HepG2 (cell line): Measurements from ENCODE around the gene ZNF3. TPM values are rescaled to one million over a fixed set of nuclear protein-coding genes. Genes with fewer than 3 reads are reported as not detected.

Experiments
- BORCS8-MEF2B ChIP-seq: sonication (generic); formaldehyde crosslinking; IDR thresholded peaks from 2 replicates; pipeline ENCODE4 v1.8.0; 2022; ENCODE audit warnings: mild to moderate bottlenecking, missing genetic modification reagents
- HNRNPL ChIP-seq: fragments of 200-400 bp; formaldehyde crosslinking; IDR thresholded peaks from 2 replicates; pipeline ENCODE4 v1.6.1; 2017; ENCODE audit warnings: mild to moderate bottlenecking, low read depth, low read length
- JUNB ChIP-seq: sonication (generic); formaldehyde crosslinking; IDR thresholded peaks from 2 replicates; pipeline ENCODE4 v1.8.0; 2022; ENCODE audit warnings: missing genetic modification reagents, mild to moderate bottlenecking, borderline replicate concordance
- MED13 ChIP-seq: sonication (generic); formaldehyde crosslinking; IDR thresholded peaks from 2 replicates; pipeline ENCODE4 v1.5.0; 2020; ENCODE audit warnings: missing genetic modification reagents
- MEIS2 ChIP-seq: sonication (generic); formaldehyde crosslinking; IDR thresholded peaks from 2 replicates; pipeline ENCODE4 v1.9.0; 2021; ENCODE audit warnings: mild to moderate bottlenecking, missing genetic modification reagents
- MTF1 ChIP-seq: sonication (generic); formaldehyde crosslinking; IDR thresholded peaks from 2 replicates; pipeline ENCODE4 v1.5.0; 2020; ENCODE audit warnings: missing genetic modification reagents
- NR2F6 ChIP-seq, 2 experiments: IDR thresholded peaks; 2 replicates each; pipeline ENCODE4 v1.6.1; 2016; ENCODE audit warnings: antibody characterized with exemption in 1 of 2, mild to moderate bottlenecking in 1 of 2
- PHF21A ChIP-seq: sonication (generic); formaldehyde crosslinking; IDR thresholded peaks from 2 replicates; pipeline ENCODE4 v1.5.0; 2020; ENCODE audit warnings: mild to moderate bottlenecking, missing genetic modification reagents
- RNF2 ChIP-seq: fragments of 450-650 bp; conservative IDR thresholded peaks from 2 replicates; pipeline ENCODE4 v1.6.1; 2016; ENCODE audit warnings: low read depth
- SMC3 ChIP-seq: IDR thresholded peaks from 2 replicates; pipeline ENCODE4 v1.6.1; 2011; ENCODE audit warnings: low read length, improper control_type of control experiment
- ZNF747 ChIP-seq: sonication (generic); formaldehyde crosslinking; IDR thresholded peaks from 2 replicates; pipeline ENCODE4 v1.8.1; 2023; ENCODE audit warnings: missing genetic modification reagents, mild to moderate bottlenecking, borderline replicate concordance
- ZSCAN21 ChIP-seq: sonication (generic); formaldehyde crosslinking; IDR thresholded peaks from 2 replicates; pipeline ENCODE4 v1.8.0; 2022; ENCODE audit warnings: mild to moderate bottlenecking, missing genetic modification reagents, moderate library complexity, borderline replicate concordance
- polyA plus RNA-seq, 8 experiments: library from polyadenylated mRNA; depleted of rRNA in 3 of 8; stranded (reverse) in 7 of 8; unstranded in 1 of 8; fragments of >200 nt; fragmentation: Illumina TruSeq in 4 of 8; extraction: Trizol in 4 of 8; gene quantifications; 2 replicates each; pipeline versions ENCODE4 v1.2.1 to v1.2.3, GENCODE V29; 2011 to 2016; ENCODE audit warnings: low read depth in 4 of 8, missing spikeins in 1 of 8, mixed read lengths in 1 of 8; ENCODE audit not compliant: insufficient read depth in 1 of 8
- total RNA-seq, 5 experiments: library from RNA; depleted of rRNA; stranded (reverse); fragments of >200 nt; fragmentation: Illumina TruSeq; extraction: Trizol; gene quantifications; 2 replicates each; pipeline ENCODE4 v1.2.3, GENCODE V29; 2016; ENCODE audit warnings: low read depth in 1 of 5
- TF ChIP-seq, protein P1 (sequence below): sonication (generic); formaldehyde crosslinking; IDR thresholded peaks from 2 replicates; pipeline ENCODE4 v1.4.0; 2020; ENCODE audit warnings: mild to moderate bottlenecking, missing genetic modification reagents, borderline replicate concordance
- TF ChIP-seq, protein P2 (sequence below): sonication (generic); formaldehyde crosslinking; IDR thresholded peaks from 2 replicates; pipeline ENCODE4 v1.8.1; 2023; ENCODE audit warnings: mild to moderate bottlenecking, moderate library complexity, missing genetic modification reagents
- TF ChIP-seq, protein P3 (sequence below): IDR thresholded peaks from 2 replicates; pipeline ENCODE4 v1.6.1; 2016; ENCODE audit warnings: low read depth, borderline replicate concordance
- TF ChIP-seq, protein P4 (sequence below): sonication (generic); formaldehyde crosslinking; IDR thresholded peaks from 2 replicates; pipeline ENCODE4 v1.5.0; 2020; ENCODE audit warnings: missing genetic modification reagents, mild to moderate bottlenecking, borderline replicate concordance

ZNF3 gene
- total and polyA plus RNA-seq, 2 of the 13 experiments (the other 11 are each of a cell fraction or from before 2014, with no cell fraction given) = 33.7 to 56.9 TPM

DNA sequence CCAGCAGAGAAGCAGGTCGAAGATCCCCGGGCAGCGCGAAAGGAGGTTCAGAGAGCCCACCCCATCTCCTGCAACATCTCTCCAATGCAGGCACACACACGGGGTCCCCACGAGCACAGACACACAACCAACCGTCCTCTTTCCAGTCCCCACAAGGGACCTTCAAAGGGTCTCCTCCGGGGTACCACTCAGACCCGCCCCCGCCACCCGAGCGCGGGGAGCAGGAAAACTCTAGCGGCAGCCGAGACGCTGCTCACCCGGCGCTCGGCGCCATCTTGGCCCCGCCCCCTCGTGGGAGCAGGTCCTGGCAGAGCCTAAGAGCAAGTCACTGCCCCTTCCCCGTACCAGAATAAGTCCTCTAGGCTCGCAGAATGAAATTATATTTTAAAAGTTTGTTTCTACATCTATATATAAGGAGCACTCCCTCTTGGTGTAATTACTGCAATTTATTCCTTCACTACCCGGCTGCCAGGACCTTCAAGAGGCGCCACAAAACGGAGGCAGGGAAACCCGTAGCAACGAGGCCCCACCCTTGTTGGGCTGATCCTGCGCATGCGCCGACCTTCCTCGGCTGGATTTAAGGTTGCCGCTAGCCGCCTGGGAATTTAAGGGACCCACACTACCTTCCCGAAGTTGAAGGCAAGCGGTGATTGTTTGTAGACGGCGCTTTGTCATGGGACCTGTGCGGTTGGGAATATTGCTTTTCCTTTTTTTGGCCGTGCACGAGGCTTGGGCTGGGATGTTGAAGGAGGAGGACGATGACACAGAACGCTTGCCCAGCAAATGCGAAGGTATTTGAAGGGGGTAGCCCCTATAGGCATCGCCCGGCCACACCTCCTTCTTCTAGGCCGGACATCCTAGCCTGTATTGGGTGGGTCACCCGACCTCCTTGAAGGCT lies 37.8 kb upstream of the ZNF3 start, which contains the start of the genes CNPY4 and TAF6 (continued):
- TF ChIP-seq, protein P1, sequence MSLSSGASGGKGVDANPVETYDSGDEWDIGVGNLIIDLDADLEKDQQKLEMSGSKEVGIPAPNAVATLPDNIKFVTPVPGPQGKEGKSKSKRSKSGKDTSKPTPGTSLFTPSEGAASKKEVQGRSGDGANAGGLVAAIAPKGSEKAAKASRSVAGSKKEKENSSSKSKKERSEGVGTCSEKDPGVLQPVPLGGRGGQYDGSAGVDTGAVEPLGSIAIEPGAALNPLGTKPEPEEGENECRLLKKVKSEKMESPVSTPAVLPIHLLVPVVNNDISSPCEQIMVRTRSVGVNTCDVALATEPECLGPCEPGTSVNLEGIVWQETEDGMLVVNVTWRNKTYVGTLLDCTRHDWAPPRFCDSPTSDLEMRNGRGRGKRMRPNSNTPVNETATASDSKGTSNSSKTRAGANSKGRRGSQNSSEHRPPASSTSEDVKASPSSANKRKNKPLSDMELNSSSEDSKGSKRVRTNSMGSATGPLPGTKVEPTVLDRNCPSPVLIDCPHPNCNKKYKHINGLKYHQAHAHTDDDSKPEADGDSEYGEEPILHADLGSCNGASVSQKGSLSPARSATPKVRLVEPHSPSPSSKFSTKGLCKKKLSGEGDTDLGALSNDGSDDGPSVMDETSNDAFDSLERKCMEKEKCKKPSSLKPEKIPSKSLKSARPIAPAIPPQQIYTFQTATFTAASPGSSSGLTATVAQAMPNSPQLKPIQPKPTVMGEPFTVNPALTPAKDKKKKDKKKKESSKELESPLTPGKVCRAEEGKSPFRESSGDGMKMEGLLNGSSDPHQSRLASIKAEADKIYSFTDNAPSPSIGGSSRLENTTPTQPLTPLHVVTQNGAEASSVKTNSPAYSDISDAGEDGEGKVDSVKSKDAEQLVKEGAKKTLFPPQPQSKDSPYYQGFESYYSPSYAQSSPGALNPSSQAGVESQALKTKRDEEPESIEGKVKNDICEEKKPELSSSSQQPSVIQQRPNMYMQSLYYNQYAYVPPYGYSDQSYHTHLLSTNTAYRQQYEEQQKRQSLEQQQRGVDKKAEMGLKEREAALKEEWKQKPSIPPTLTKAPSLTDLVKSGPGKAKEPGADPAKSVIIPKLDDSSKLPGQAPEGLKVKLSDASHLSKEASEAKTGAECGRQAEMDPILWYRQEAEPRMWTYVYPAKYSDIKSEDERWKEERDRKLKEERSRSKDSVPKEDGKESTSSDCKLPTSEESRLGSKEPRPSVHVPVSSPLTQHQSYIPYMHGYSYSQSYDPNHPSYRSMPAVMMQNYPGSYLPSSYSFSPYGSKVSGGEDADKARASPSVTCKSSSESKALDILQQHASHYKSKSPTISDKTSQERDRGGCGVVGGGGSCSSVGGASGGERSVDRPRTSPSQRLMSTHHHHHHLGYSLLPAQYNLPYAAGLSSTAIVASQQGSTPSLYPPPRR = 0 out of 2 replicates have a peak, but pooled peaks have one; percentile 11
- TF ChIP-seq HNRNPL = no peak
- TF ChIP-seq ZNF747 = no peak; the same call in 1 of the 2 replicates
- no peak for TF ChIP-seq NR2F6 (IDR thresholded peaks at IDR 0.05)
- no peak for TF ChIP-seq NR2F6 (CRISPR knock-in tag; IDR thresholded peaks at IDR 0.05)
- 0 out of 2 replicates have a peak, but pooled peaks have one; percentile 42 for TF ChIP-seq PHF21A
- TF ChIP-seq MTF1 = peak; percentile 78; the same call in 1 of the 2 replicates
- TF ChIP-seq, protein P2, sequence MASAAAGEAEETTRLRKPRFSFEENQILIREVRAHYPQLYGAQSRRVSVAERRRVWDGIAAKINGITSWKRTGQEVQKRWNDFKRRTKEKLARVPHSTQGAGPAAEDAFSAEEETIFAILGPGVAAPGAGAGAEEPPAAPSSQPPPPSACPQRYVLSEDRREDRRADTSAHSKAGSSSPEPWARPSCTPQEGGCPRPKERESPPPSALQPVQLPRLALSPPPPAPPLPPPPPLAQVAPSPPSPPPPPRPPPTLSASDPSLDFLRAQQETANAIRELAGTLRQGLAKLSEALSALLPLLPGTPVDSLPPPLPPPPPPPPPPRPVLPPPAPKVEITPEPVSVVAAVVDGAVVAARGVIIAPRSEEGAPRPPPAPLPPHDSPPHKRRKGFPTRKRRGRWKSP (CRISPR knock-in tag) = peak; percentile 77; the same call in 1 of the 2 replicates
- TF ChIP-seq ZSCAN21 (CRISPR knock-in tag) = 0 out of 2 replicates have a peak, but pooled peaks have one; percentile 18
- no peak for TF ChIP-seq SMC3
- TF ChIP-seq, protein P3, sequence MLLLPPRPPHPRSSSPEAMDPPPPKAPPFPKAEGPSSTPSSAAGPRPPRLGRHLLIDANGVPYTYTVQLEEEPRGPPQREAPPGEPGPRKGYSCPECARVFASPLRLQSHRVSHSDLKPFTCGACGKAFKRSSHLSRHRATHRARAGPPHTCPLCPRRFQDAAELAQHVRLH (CRISPR knock-in tag) = peak; percentile 51; the same call in 1 of the 2 replicates
- TF ChIP-seq MED13 (CRISPR knock-in tag) = peak; percentile 64; the same call in 1 of the 2 replicates
- TF ChIP-seq BORCS8-MEF2B (CRISPR knock-in tag) = peak; percentile 77; the same call in 1 of the 2 replicates
- TF ChIP-seq, protein P4, sequence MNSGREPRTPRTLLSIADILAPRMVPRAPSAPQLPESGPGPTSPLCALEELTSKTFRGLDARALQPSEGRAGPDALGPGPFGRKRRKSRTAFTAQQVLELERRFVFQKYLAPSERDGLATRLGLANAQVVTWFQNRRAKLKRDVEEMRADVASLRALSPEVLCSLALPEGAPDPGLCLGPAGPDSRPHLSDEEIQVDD (CRISPR knock-in tag) = no peak; the same call in 1 of the 2 replicates
- no peak for TF ChIP-seq RNF2
- TF ChIP-seq JUNB (CRISPR knock-in tag) = no peak
- 0 out of 2 replicates have a peak, but pooled peaks have one; percentile 29 for TF ChIP-seq MEIS2
